WTC11 (cell line): Measurements from ENCODE around the gene GSG1L. TPM values are rescaled to one million over a fixed set of nuclear protein-coding genes. Genes with fewer than 3 reads are reported as not detected.

ENCODE experiments used
- ATAC-seq: fragments of 200-7000 bp; cut with Tn5 transposase; 2 replicates; pipeline ENCODE4 v1.10.0; 2021; ENCODE audit warnings: mild to moderate bottlenecking, moderate library complexity
- CTCF ChIA-PET: fragments of 300-600 bp; sonication (Branson Sonifier 250); formaldehyde crosslinking; loops from one replicate; lab custom pipeline; 2021; ENCODE audit warnings: antibody characterized with exemption; lab: Charles Lee
- POLR2A ChIA-PET: fragments of 350-600 bp; sonication (Branson Sonifier 250); formaldehyde crosslinking; loops from one replicate; lab custom pipeline; 2021; ENCODE audit warnings: antibody characterized with exemption; lab: Charles Lee
- DNase-seq: peaks from one replicate; pipeline ENCODE4 v3.0.0; 2021; ENCODE audit warnings: low spot score
- H3K27ac Mint-ChIP-seq: 2 replicates; pipeline ENCODE4 v1.8.0; 2021; ENCODE audit warnings: mixed read lengths
- H3K27me3 Mint-ChIP-seq: 2 replicates; pipeline ENCODE4 v1.8.0; 2021; ENCODE audit warnings: low read depth, mild to moderate bottlenecking, moderate library complexity, mixed read lengths
- H3K36me3 Mint-ChIP-seq: 2 replicates; pipeline ENCODE4 v1.8.0; 2021; ENCODE audit warnings: mixed read lengths
- H3K4me1 Mint-ChIP-seq: 2 replicates; pipeline ENCODE4 v1.8.0; 2022; ENCODE audit warnings: mixed read lengths
- H3K4me3 Mint-ChIP-seq: 2 replicates; pipeline ENCODE4 v1.8.0; 2021; ENCODE audit warnings: mild to moderate bottlenecking, moderate library complexity, mixed read lengths
- H3K9me3 Mint-ChIP-seq: 2 replicates; pipeline ENCODE4 v1.8.0; 2021; ENCODE audit warnings: mixed read lengths
- ATF1 ChIP-seq: sonication (generic); formaldehyde crosslinking; IDR thresholded peaks from 2 replicates; pipeline ENCODE4 v1.8.1; 2023; ENCODE audit warnings: mild to moderate bottlenecking, moderate library complexity, missing genetic modification reagents
- CREM ChIP-seq: sonication (generic); formaldehyde crosslinking; IDR thresholded peaks from 2 replicates; pipeline ENCODE4 v1.8.1; 2022; ENCODE audit warnings: mild to moderate bottlenecking, missing genetic modification reagents, moderate library complexity
- ELF4 ChIP-seq: sonication (generic); formaldehyde crosslinking; IDR thresholded peaks from 2 replicates; pipeline ENCODE4 v1.8.1; 2022; ENCODE audit warnings: low read depth, mild to moderate bottlenecking, moderate library complexity, missing genetic modification reagents
- EMX1 ChIP-seq: fragments of 250-450 bp; sonication (Bioruptor Pico); IDR thresholded peaks from 2 replicates; pipeline ENCODE4 v1.8.0; 2021; ENCODE audit warnings: mild to moderate bottlenecking
- ESRRA ChIP-seq: sonication (generic); formaldehyde crosslinking; IDR thresholded peaks from 2 replicates; pipeline ENCODE4 v1.8.1; 2022; ENCODE audit warnings: mild to moderate bottlenecking, missing genetic modification reagents, borderline replicate concordance
- GABPB1 ChIP-seq: sonication (generic); formaldehyde crosslinking; IDR thresholded peaks from 2 replicates; pipeline ENCODE4 v1.8.1; 2023; ENCODE audit warnings: mild to moderate bottlenecking, missing genetic modification reagents
- KAT7 ChIP-seq: sonication (generic); formaldehyde crosslinking; IDR thresholded peaks from 2 replicates; pipeline ENCODE4 v1.8.1; 2023; ENCODE audit warnings: missing genetic modification reagents, mild to moderate bottlenecking, borderline replicate concordance
- MYBL2 ChIP-seq: sonication (generic); formaldehyde crosslinking; IDR thresholded peaks from 2 replicates; pipeline ENCODE4 v1.8.1; 2023; ENCODE audit warnings: mild to moderate bottlenecking, moderate library complexity, missing genetic modification reagents
- SMAD4 ChIP-seq: sonication (generic); formaldehyde crosslinking; IDR thresholded peaks from 2 replicates; pipeline ENCODE4 v1.8.0; 2022; ENCODE audit warnings: mild to moderate bottlenecking, missing genetic modification reagents
- ZNF671 ChIP-seq: fragments of 250-450 bp; sonication (Bioruptor Pico); IDR thresholded peaks from 2 replicates; pipeline ENCODE4 v1.8.0; 2021; ENCODE audit warnings: mild to moderate bottlenecking
- total RNA-seq: library from RNA; stranded (reverse); gene quantifications from 3 replicates; pipeline ENCODE4 v1.2.3, GENCODE V29; 2021
- TF ChIP-seq, protein P1 (sequence below): sonication (generic); formaldehyde crosslinking; IDR thresholded peaks from 2 replicates; pipeline ENCODE4 v1.8.1; 2022; ENCODE audit warnings: mild to moderate bottlenecking, missing genetic modification reagents, moderate library complexity, borderline replicate concordance
- TF ChIP-seq, protein P2 (sequence below): sonication (generic); formaldehyde crosslinking; IDR thresholded peaks from 2 replicates; pipeline ENCODE4 v1.8.1; 2022; ENCODE audit warnings: low read depth, mild to moderate bottlenecking, moderate library complexity, missing genetic modification reagents, borderline replicate concordance
- TF ChIP-seq, protein P3 (sequence below): sonication (generic); formaldehyde crosslinking; IDR thresholded peaks from 2 replicates; pipeline ENCODE4 v1.8.0; 2022; ENCODE audit warnings: missing genetic modification reagents
- TF ChIP-seq, protein P4 (sequence below): fragments of 250-450 bp; sonication (Bioruptor Pico); IDR thresholded peaks from 2 replicates; pipeline ENCODE4 v2.1.2; 2022; ENCODE audit warnings: mild to moderate bottlenecking, moderate library complexity
- TF ChIP-seq, protein P5 (sequence below): sonication (generic); formaldehyde crosslinking; IDR thresholded peaks from 2 replicates; pipeline ENCODE4 v1.8.1; 2023; ENCODE audit warnings: mild to moderate bottlenecking, missing genetic modification reagents, moderate library complexity
- TF ChIP-seq, protein P6 (sequence below): sonication (generic); formaldehyde crosslinking; IDR thresholded peaks from 2 replicates; pipeline ENCODE4 v1.8.1; 2022; ENCODE audit warnings: missing genetic modification reagents, borderline replicate concordance

GSG1L gene
- total RNA-seq, 1 experiment from 2014 or later = 0.28 TPM

DNA sequence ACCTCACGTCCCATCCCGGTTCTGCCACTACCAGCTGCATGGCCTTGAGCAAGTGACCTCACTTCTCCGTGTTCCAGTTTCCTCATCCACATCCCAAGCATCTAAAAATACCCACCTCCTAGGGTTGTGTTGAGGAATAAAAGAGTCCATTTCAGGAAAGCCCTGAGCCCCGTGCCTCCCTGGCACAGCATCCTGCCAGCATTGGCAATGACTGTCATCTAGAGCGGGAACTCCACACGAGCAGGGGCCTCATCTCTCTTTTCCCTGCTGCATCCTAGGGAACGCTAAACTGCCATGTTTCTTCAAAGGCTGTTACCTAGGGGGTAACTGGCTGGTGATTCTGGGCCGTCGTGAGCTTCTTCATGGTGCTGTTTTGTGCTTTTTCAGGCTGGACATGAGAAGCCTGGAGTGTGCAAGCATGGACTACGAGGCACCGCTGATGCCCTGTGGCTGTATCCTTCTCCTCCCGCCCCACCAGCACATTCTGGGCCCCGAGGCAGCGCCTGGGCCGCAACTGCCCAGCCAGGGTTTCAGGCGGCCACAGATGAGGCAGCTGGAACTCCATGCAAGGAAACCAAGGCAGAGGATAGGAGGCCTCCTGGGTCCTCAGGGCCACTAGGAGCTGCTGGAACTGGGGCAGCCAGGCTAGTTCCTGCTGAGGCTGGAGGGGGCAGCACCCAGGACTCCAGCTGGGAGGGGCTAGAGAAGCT lies 292.2 kb downstream of the GSG1L start:
- no peaks in the 10 kb centered on the region for H3K27me3 Mint-ChIP-seq
- no peak overlapping the region for H3K4me3 Mint-ChIP-seq
- no peaks in the 10 kb centered on the region for H3K9me3 Mint-ChIP-seq
- DNase-seq (no peak), ATAC-seq (no peak)
- no peak for TF ChIP-seq GABPB1 (CRISPR knock-in tag)
- no peak for TF ChIP-seq SMAD4 (CRISPR knock-in tag)
- no peak for TF ChIP-seq MYBL2 (CRISPR knock-in tag)
- TF ChIP-seq ATF1 (CRISPR knock-in tag) = no peak
- TF ChIP-seq CREM (CRISPR knock-in tag) = no peak
- no peaks in the 10 kb centered on the region for H3K4me1 Mint-ChIP-seq
- H3K36me3 Mint-ChIP-seq = no peaks in the 10 kb centered on the region
- ChIA-PET CTCF (interaction anchor here (0.8 to 1.0 kb wide), 3 partner anchors 9 to 96 kb away, joined by 3 to 5 read pairs (median 3); no protein-coding TSS in a partner anchor), POLR2A (no interaction called here)
- no peak overlapping the region for H3K27ac Mint-ChIP-seq

DNA sequence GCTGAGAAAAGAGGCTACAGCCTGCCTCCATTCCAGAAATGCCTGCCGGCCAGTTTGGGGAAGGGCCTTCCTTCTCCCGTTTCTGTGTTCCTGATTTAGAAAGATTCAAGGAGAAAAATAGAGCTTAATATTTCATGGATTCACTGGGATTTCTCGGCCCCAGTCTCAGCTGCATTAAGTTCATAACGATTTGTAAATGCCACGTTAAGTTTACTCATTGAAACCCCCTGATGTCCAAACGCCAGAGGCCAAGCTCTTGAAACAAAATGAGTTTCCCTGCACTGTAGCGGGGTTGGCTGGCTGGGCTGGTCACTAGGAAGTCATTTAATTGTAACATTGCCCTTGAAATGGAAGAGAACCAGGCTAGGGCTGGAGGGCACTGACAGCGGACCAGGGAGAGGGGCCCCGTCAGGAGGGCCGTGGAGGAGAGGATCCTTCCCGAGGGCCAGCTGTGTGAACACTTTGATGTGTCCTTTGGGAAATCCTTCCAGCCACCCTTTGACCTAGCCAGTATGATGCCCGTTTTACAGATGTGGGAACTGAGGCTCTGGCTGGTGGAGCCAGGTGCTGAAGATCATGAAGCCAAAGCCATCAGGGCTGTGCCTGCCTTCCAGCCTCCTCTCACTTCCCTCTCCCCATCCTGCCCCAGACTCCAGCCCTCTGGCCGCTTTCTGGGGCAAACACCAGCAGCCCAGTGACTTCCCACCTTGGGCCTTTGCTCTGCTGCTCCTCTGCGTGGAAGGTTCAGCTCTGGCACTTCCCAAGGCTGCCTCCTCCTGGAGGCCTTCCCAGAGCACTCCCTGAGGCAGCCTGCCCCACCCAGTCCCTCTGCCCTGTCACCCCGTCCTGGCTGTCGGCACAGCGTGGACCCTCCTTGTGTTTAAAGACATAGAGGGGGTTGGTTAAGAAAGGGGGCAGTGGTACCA lies 293.0 kb downstream of the GSG1L start:
- H3K9me3 Mint-ChIP-seq = no peaks in the 10 kb centered on the region
- no peak overlapping the region for H3K4me3 Mint-ChIP-seq
- no peak overlapping the region for H3K27ac Mint-ChIP-seq
- no peaks in the 10 kb centered on the region for H3K27me3 Mint-ChIP-seq
- ATAC-seq (no peak), DNase-seq (no peak)
- no peaks in the 10 kb centered on the region for H3K4me1 Mint-ChIP-seq
- ChIA-PET POLR2A (no interaction called here), CTCF (interaction anchor here (0.8 to 2.4 kb wide), 6 partner anchors 9 to 320 kb away, joined by 3 to 7 read pairs (median 4); no protein-coding TSS in a partner anchor)
- H3K36me3 Mint-ChIP-seq = peaks cover 2% of the 10 kb centered on the region
- TF ChIP-seq EMX1 (CRISPR knock-in tag) = no peak
- TF ChIP-seq ELF4 (CRISPR knock-in tag) = no peak
- TF ChIP-seq ATF1 (CRISPR knock-in tag) = no peak
- TF ChIP-seq, protein P1, sequence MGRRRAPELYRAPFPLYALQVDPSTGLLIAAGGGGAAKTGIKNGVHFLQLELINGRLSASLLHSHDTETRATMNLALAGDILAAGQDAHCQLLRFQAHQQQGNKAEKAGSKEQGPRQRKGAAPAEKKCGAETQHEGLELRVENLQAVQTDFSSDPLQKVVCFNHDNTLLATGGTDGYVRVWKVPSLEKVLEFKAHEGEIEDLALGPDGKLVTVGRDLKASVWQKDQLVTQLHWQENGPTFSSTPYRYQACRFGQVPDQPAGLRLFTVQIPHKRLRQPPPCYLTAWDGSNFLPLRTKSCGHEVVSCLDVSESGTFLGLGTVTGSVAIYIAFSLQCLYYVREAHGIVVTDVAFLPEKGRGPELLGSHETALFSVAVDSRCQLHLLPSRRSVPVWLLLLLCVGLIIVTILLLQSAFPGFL (CRISPR knock-in tag) = no peak
- no peak for TF ChIP-seq ESRRA (CRISPR knock-in tag)
- TF ChIP-seq, protein P2, sequence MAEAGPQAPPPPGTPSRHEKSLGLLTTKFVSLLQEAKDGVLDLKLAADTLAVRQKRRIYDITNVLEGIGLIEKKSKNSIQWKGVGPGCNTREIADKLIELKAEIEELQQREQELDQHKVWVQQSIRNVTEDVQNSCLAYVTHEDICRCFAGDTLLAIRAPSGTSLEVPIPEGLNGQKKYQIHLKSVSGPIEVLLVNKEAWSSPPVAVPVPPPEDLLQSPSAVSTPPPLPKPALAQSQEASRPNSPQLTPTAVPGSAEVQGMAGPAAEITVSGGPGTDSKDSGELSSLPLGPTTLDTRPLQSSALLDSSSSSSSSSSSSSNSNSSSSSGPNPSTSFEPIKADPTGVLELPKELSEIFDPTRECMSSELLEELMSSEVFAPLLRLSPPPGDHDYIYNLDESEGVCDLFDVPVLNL (CRISPR knock-in tag) = no peak
- TF ChIP-seq, protein P3, sequence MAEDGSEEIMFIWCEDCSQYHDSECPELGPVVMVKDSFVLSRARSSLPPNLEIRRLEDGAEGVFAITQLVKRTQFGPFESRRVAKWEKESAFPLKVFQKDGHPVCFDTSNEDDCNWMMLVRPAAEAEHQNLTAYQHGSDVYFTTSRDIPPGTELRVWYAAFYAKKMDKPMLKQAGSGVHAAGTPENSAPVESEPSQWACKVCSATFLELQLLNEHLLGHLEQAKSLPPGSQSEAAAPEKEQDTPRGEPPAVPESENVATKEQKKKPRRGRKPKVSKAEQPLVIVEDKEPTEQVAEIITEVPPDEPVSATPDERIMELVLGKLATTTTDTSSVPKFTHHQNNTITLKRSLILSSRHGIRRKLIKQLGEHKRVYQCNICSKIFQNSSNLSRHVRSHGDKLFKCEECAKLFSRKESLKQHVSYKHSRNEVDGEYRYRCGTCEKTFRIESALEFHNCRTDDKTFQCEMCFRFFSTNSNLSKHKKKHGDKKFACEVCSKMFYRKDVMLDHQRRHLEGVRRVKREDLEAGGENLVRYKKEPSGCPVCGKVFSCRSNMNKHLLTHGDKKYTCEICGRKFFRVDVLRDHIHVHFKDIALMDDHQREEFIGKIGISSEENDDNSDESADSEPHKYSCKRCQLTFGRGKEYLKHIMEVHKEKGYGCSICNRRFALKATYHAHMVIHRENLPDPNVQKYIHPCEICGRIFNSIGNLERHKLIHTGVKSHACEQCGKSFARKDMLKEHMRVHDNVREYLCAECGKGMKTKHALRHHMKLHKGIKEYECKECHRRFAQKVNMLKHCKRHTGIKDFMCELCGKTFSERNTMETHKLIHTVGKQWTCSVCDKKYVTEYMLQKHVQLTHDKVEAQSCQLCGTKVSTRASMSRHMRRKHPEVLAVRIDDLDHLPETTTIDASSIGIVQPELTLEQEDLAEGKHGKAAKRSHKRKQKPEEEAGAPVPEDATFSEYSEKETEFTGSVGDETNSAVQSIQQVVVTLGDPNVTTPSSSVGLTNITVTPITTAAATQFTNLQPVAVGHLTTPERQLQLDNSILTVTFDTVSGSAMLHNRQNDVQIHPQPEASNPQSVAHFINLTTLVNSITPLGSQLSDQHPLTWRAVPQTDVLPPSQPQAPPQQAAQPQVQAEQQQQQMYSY = no peak
- TF ChIP-seq, protein P4, sequence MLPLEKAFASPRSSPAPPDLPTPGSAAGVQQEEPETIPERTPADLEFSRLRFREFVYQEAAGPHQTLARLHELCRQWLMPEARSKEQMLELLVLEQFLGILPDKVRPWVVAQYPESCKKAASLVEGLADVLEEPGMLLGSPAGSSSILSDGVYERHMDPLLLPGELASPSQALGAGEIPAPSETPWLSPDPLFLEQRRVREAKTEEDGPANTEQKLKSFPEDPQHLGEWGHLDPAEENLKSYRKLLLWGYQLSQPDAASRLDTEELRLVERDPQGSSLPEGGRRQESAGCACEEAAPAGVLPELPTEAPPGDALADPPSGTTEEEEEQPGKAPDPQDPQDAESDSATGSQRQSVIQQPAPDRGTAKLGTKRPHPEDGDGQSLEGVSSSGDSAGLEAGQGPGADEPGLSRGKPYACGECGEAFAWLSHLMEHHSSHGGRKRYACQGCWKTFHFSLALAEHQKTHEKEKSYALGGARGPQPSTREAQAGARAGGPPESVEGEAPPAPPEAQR (CRISPR knock-in tag) = no peak
- TF ChIP-seq, protein P5, sequence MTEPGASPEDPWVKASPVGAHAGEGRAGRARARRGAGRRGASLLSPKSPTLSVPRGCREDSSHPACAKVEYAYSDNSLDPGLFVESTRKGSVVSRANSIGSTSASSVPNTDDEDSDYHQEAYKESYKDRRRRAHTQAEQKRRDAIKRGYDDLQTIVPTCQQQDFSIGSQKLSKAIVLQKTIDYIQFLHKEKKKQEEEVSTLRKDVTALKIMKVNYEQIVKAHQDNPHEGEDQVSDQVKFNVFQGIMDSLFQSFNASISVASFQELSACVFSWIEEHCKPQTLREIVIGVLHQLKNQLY (CRISPR knock-in tag) = no peak
- no peak for TF ChIP-seq ZNF671
- TF ChIP-seq, protein P6, sequence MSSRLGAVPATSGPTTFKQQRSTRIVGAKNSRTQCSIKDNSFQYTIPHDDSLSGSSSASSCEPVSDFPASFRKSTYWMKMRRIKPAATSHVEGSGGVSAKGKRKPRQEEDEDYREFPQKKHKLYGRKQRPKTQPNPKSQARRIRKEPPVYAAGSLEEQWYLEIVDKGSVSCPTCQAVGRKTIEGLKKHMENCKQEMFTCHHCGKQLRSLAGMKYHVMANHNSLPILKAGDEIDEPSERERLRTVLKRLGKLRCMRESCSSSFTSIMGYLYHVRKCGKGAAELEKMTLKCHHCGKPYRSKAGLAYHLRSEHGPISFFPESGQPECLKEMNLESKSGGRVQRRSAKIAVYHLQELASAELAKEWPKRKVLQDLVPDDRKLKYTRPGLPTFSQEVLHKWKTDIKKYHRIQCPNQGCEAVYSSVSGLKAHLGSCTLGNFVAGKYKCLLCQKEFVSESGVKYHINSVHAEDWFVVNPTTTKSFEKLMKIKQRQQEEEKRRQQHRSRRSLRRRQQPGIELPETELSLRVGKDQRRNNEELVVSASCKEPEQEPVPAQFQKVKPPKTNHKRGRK (CRISPR knock-in tag) = no peak
- TF ChIP-seq KAT7 (CRISPR knock-in tag) = no peak
